Kidney capillary endothelial cell (primary cell): ENCODE measurements around the gene TOM1L2.
A peak's percentile ranks its signal among the peaks of the same experiment; 100 is the strongest.
"Not testable (repeated sequence)": the region's sequence is repeated elsewhere in the genome, so short reads cannot be mapped to it uniquely, and the experiment has no call there.

Source experiments
- DNase-seq: peaks from one replicate; pipeline ENCODE4 v3.0.0-alpha.2; 2018; ENCODE audit warnings: low spot score

TOM1L2 gene

DNA sequence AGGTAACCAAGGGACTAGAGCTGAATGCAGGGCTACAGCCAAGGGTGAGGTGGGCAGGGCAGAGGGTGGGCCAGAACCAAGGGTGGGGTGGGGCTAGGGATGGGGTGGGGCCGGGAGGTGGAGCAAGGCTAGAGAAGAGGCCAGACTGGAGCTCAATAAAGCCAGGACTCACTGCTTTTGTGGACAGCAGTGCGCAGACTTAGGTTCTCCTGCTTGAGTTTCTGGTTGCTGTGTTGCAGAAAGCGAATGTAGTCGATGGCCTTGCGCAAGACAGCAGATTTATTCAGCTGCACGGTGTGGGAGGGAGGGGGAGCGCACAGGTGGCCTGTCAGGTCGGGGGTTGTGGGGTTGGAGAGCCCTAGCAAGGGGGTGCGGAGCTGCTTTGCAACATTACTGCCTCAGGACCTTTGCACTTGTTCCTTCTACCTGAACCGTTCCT is 154.1 kb downstream of the TOM1L2 start:
- no peak for DNase-seq

DNA sequence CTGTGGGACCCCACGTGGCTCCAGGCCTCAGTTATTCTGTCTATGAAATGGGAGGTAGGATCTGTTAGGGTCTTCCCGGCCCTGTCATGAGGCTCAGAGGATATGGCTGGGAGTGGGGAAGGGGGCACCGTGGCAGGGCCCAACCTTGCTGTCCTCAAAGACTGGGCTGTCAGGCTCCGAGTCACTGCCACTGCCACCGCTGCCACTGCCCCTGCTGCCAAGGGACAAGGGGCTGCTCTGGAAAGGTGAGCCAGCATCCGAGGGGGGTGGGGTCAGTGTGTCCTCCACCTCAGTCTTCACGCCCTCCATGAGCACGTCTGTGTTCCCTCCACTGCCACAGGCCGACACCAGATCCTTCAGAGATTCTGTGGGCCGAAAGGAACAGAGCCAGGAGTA is 154.7 kb downstream of the TOM1L2 start:
- DNase-seq, result no peak

DNA sequence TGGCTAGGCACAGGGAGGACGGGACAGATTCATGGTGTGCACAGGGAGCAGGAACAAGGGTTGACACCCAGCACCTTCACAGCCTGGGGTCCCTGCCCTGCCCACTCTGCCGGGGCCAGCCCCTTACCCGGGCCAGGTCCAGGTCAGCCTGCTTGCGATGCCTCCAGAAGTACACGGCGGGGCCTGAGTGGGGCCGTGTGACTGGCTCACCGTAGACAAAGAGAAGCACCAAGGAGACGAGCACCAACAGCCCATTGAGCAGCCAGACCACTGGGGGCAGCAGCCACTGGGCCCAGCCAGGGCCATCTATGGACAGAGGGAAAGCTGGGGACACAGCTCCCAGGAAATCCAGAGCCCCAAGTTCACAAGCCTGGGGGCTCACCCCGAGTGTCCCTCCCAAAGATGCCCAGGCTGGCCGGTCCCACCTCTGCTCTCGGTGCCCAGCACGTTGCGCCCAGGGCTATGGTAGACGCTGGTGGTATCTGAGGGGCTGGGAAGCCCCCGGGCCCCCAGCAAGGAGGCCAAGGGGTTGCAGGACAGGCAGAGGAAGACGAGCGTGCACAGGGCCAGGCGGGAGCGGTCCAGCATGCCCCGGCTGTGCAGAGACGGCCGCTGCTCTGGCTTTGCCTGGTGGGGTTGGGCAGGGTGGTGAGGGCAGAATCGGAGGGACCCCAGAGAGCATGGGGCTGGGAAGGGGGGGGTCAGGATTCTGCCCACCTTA is 155.2 kb downstream of the TOM1L2 start:
- DNase-seq, result no peak

DNA sequence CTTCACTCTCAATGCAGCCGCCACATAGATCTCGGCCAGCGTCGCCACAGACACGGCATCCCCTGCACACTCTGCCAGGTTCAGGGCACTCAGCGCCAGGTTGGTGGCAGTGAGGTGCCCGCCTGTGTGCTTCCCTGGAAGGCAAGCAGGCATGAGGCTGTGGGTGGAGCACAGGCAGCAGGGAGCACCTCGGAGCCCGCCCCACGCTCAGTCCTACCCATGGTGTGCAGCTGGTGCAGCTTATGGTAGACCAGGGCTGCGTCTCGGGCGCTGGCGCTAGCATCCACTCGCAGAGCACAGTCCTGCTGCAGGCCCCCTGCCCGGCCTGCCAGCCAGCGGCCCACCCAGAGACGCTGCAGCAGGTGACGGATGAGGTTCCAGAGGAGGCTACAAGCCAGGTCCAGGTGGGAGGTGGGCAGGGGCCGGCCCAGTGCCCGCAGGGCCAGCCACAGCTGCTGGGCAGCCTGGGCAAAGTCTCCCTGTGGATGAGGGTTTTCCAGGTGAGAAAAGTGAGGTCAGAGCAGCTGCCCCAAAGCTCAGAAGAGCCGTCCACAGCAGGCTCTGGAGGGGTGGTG is 155.9 kb downstream of the TOM1L2 start:
- DNase-seq, result no peak

DNA sequence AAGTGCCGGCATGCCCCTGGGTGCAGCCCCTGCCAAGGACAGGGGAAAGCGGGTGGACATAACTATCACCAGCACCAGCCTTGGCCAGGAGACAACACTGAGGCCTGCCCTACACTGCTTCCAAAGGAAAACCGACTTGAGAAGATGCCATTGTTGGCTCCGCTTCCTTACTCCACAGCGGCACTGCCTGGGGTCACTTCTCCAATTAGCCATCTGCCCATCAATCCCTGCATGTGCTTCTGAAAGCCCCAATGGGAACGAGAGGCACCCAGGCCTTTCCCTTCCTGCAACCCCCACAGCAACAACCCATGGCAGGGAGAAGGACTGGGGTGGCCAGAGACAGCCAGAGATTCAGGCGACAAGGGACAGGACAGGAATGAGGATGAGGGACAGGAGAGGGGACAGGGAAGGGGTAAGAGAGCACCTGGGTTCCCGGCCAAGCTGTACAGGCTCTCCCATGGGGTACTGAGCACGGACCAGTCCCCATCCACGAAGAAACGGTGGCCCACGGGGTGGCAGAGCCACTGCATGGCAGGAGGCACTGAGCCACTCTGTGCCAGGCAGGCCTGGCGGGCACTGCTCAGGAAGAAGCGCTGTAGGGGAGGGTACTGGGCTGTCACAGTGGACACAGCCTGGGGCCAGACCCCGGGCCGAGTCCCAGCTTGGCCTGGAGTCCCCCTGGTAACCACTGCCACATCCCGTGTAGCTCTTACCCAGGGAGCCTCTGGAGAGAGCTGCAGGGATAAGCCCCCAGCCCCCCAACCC is 156.6 kb downstream of the TOM1L2 start:
- no peak for DNase-seq

DNA sequence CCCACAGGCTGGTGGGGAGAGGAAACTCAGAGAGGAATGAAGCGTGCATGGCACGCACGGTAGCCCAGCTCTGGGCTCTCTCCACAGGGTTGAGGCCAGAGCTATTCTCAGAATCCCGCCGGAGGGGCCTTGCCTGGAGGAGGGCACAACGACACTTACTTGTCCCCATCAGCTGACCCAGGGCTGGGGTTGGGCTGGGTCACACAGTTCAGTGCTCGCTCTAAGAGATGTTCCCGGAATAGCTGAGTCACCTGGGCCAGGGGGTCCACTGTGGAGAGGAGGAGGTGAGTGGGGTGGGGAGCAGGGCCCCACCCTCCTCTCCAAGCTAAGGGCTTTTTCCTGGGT is 157.2 kb downstream of the TOM1L2 start:
- no peak for DNase-seq

DNA sequence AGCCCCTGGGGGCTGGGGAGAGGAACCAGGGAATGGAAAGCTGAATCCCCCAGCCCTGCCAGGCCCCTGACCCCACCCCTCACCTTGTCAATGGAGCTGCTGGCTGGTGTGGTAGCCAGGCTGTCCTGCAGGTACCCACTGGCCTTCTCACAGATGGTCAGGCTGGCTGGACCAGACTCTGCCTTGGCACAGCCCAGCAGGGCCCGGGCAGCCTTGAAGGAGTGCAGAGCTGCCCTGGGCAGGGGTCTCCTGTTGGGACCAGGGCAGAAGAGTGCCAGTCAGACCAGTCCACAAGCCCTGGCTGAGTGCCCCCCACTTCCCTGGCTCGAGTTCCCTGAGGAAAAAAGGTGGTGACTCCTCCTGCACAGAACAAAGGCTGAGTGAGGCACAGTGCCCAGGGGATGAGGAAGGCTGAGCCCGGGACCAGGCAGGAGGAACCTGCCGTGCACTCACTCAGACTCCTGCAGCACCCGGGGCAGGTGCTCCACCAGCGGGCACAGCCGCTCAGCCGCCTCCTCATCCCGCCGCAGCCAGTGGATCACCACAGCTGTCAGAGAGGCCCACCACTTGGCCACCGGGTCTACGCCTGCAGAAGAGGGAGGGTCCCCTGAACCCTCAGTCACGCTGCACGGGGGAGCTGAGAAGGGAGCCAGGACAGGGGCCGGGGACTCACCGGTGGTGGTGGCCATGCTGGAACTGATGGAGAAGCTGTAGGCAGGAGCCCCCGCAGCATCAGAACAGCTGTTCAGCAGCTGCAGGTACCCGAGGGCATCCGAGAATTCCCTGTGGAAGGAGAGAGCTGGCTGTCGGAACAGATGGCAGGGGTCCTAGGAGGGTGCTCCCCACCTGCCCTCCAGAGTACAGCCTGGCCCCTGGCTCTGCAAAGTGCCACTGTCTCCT is 157.8 kb downstream of the TOM1L2 start:
- DNase-seq, result no peak

DNA sequence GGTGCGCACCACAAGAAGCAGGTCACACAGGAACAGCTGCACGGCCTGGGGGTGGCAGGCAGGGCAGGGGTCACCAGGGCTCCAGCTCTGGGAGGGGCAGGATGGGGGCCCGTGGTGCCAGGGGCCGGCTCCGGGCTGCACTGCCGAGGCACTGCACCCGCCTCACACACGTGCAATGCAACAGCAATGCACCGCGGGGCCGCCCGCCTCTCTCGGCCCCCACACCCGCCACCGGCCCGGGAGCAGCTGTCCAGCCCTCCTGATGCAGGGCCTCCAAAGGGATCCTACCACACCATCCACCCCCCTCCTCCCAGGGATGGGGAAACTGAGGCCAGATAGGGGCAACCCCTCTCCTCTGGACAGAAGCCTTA is 158.5 kb downstream of the TOM1L2 start:
- no peak for DNase-seq

DNA sequence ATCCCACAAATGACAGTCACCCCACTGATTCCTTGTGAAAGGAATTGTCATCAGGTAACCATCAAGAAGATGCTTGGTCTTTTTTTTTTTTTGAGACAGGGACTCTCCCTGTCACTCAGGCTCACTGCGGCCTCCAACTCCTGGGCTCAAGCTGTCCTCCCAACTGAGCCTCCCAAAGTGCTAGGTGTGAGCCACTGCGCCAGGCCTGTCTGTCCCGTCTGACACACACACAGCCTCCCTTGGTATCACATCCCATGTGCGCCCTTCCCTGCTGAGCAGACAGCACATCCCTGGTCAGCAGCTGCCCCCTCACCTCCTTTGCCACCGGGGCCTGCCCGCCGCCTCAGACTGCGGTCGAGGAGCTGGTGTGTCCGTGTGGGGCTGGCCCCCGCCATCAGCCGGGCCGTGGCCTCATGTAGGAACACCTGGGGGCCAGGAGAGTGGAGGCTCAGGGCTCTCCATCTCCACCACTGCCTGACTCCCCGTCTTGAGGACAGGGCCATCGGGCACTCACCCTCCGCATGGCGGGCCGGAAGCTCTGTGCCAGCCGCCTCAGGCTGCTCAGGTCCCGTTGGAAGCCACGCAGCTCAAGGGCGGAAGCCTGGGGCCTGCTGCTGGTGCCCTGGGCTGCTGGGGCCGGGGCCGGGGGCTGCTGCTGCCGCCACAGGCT is 159.0 kb downstream of the TOM1L2 start:
- no peak for DNase-seq

DNA sequence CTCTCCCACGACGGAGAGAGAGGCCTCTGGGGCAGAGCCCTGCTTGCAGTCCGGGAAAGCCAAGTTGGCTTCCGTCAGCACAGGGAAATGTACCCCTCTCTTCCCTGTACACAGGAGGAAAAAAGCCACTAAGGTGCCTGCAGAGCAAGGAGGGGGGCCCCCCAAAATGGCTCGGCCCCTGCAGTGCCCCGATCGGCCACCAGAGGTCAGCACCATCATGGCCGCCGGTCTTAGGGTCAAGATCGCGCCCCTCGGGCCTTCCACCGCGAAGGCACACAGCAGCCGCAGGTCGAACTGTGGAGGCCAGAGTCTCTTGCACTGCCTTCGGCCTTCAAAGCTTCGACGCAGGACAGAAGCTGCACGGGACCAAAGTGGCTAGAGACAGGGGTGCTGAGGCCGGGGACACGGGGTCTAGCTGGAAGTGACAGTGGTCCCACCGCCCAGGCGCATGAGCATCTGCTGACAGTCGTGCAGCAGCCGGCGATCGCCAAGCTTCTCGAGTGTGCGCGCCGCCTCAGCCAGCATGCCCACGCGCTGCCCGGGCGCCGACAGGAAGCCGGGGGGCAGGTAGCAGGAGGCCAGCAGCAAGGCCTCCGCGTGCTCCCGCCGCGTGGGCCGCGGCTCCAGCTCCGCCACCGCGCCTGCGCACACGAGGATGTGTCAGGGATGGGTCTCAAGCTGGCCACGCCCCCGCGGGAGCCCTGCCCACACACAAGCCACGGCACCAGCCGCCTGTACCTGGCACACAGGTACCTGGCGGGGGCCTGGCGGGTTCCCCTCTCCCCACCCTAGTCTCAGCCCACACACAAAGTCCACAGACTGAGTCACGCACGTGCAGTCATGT is 159.8 kb downstream of the TOM1L2 start:
- peak; percentile 45 for DNase-seq

DNA sequence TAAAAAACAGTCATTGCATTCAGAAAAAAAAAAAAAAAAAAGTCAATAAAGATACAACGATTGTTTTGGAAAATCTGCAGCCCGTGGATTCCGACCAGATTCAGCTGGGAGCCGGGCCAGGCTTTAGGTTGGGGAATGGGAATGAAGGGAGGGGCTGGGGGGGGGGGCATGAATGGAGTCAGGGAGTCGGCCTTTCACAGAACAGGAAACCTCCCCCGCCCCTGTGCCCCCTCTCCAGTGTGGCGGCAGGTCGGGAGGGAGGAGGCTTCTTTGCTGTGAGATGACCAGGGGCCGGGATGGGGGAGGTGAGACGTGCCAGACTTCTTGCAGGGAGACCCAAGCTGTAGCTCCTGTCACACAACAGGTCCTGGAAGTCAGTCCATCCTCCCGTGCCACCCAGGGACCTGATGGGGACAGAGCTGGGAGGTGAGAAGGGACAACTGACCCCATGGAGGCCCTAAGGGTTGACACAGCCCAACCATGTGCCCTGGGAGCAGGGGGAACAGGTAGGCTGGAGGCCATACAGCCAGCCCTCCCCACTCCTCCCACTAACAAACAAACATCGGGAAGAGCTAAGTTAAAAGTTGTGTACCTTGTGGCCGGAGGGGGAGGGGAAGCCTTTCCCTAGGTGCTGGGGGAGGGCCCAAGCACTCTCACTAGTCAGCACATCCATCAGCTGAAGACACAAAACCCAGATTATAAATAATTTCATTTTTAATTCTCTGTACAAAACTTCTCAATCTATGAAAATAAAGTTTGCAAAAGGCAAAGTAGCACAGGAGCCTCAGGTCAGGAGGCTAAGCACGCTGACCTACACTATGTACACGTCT is 160.6 kb downstream of the TOM1L2 start:
- no peak for DNase-seq

DNA sequence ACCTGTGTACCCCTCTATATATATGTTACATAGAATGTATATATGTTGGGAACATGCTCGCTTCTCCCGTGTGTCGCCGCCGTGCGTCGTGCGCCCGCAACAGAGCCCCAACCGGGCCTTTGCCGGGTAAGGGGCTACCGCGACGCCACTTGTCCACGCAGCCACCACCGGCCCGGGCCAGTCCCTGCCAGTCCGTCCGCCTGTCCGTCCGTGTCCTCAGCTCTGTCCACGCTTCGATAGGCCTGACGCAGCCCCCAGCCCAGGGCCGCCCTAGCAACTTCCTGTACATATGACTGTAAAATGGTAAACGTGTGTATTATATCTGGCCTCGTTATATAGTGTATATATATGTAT is 161.3 kb downstream of the TOM1L2 start:
- DNase-seq, result no peak

DNA sequence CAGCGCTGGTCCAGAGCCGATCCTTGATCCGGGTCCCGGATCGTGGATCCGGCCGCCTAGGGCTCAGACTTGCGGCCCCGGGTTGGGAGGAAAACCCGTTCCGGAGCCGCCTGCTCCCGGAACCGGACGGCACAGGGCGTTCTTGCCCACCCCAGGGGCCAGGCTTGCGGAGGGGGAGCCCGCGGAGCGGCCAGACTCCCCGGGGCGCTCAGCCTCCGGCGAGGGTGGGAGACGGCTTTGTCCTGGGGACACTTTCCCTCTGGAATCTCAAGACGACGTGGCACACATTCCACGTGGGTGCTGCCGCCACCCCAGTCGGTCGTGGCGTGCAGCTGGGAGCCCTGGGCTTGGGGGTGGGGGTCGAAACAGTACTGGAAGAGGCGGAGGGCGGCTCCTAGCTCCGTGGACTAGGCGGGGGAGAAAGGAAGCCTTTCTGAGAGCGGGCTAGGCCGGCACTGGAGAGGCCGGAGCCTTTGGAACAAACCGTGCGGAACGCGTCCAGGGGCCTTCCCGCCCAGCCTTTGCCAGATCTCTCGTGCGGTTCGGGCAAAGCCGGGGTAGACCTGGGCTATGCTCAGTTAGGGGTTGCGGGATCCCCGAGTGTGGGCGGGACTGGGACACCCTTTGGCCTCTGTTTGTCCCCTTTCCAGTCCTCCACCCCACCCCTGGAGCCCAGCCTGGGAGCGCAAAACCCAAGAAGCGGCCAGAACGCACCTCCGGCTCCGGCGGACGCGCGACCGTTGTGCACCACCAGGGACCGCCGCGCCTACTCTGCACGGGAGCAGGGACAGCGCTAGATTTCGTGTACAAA is 161.9 kb downstream of the TOM1L2 start:
- DNase-seq, result no peak

DNA sequence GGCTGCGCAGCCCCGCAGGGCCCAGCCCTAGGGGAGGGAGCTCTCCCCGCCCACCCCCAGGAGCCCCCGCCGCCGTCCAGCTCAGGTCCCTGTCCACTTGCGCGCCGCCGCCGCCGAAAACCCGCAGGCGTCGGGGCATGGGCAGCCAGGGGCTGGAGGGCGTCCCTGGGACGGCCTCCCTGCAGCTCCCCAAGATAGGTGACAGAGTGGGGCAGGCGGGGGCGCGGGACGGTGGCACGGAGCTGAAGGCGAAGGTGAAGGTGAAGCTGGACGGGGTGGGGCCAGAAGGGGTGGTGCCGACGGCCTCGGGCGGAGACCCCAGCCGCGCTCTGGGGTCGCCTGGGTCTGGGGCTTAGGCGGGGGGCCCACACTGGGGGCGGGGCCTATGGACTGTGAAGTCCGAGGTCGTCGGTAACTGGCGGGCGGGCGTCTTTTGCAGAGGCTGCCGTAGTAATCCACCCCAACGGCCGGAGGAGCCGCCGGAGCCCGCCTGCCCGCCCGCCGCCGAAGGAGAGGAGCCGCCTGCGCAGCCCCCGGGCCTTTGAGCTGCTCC is 162.6 kb downstream of the TOM1L2 start:
- DNase-seq, result no peak

DNA sequence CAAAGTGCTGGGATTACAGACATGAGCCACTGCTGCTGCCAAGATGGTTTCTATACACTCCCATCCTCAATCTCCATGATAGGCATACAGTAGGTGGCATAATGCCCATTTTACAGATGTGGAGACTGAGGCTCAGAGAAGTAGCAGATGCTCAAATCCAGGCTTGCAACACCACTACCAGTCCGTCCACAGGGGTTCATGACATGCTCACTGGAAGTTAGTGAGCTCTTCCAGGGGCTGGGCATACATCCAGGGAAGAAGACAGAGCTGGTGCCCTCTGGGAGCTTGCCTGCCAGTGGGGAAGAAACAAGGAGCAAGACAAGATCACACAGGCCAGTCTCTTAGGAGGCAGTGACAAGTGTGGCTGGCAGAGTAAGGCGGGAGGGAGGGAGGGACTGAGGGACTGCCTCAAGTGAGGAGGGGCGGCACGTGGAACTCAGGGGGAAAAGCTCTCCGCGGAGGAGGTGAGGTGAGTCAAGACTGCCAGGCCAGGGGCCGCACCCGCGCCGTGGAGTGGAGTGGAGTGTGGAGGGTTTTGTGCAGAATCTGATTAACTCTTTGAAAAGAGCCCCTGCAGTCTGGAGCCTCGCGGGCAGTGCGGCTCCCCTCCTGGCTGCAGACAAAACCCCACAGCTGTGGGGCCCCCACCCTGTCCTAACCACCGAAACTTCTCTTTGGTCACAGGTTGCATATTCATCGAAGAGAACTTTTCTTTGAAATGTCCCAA is 163.3 kb downstream of the TOM1L2 start:
- DNase-seq, result no peak

DNA sequence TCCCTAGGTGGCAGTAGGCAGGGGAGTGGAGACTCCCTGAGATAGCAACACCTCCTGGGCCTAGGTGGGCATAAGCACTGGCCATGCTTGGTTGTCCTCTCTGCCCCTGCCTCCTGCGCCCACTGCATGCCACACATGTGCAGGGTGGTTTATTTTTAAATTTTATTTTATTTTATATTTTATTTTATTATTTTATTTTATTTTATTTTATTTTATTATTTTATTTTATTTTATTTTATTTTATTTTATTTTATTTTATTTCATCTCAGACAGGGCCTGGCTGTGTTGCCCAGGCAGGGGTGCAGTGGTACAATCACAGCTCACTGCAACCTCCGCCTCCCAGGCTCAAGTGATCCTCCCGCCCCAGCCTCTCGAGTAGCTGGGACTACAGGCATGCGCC is 164.0 kb downstream of the TOM1L2 start:
- not testable (repeated sequence) for DNase-seq

DNA sequence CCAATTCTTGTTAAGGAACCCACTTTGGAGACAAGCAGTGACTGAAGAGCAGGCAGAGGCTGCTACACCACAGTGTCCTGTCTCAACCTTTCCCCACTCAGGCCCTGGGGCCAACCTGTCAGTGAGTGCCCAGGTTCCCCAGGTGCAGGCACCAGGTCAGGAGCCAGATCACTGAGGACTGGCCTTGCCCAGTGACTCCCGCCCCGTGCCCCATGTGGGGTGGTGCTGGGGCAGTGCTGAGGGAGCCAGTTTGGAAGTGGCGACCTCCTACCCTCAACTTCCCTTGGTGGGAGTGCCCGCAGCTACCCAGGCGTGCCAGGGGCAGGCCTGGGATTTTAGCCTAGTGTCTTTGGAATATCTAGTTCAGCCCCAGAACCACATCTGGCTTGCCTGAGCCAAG is 164.8 kb downstream of the TOM1L2 start:
- DNase-seq, result no peak

DNA sequence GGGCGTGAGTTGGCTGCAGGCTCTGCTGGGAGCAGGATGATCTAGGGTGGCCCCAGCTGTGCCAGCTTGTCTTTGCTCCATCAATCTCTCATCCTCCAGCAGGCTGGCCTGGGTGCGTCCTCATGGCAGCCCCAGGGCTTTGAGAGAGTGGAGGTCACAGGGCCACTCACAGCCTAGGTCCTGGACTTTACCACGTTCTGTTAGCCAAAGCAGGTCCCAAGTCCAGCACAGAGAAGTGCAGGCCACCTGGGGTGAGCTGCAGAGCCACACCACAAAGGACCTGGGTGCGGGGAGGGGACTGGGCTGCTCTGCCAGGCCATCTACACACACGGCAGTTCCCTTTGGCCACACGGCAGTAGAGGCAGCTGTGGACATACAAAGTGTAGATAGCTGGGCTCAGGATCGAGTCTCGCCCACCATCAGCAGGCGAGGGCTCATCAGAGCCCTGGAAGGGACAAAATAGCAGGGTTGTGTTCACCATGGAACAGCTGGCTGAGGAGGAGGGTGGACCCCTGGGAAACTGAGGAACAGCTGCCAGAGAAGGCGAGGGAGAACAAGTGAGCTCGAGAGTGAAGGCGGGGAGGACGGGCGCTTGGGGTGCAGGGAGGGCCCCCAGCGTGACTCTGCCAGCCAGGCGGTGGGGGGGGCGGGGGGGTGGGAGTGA is 165.5 kb downstream of the TOM1L2 start:
- no peak for DNase-seq
